Urothelium cell line (cell line): Measurements from ENCODE around the gene ZBTB5.
"Not testable (repeated sequence)": the region's sequence is repeated elsewhere in the genome, so short reads cannot be mapped to it uniquely, and the experiment has no call there.

Source experiments
- DNase-seq: peaks from one replicate; pipeline ENCODE4 v3.0.0; 2011; ENCODE audit warnings: low spot score, mixed read lengths
- FAIRE-seq: peaks from 2 replicates; lab custom pipeline; 2011; peaks lifted over from hg19 to GRCh38; lab: Jason Lieb, UNC

The ZBTB5 gene

GRCh38 chr9:37486616-37487548 lies 21.6 kb upstream of the ZBTB5 start:
- FAIRE-seq (no peak), DNase-seq (peak; percentile 45)

- no peak for DNase-seq
- FAIRE-seq, result peak; percentile 5
Observed at GRCh38 chr9:37486256-37486615, 21.0 kb upstream of the ZBTB5 start.

GRCh38 chr9:37485389-37486255 lies 20.4 kb upstream of the ZBTB5 start, which contains the start of gene POLR1E:
Gene POLR1E (plus strand): TSS chr9:37485948. CDS start chr9:37486048, 100 bp downstream.
- DNase-seq (peak; percentile 100), FAIRE-seq (peak; percentile 94)

GRCh38 chr9:37480759-37481158 lies 15.5 kb upstream of the ZBTB5 start:
- DNase-seq (no peak), FAIRE-seq (no peak)

GRCh38 chr9:37477987-37478619 lies 12.9 kb upstream of the ZBTB5 start:
- not testable (repeated sequence) for DNase-seq, FAIRE-seq

GRCh38 chr9:37477443-37477842 lies 12.2 kb upstream of the ZBTB5 start:
- DNase-seq, FAIRE-seq: not testable (repeated sequence)

- FAIRE-seq (peak; percentile 62), DNase-seq (no peak)
Observed at GRCh38 chr9:37476930-37477329, 11.7 kb upstream of the ZBTB5 start.

- no peak for DNase-seq
- no peak for FAIRE-seq
Observed at GRCh38 chr9:37474438-37474837, 9.2 kb upstream of the ZBTB5 start.

GRCh38 chr9:37473982-37474381 lies 8.7 kb upstream of the ZBTB5 start:
- not testable (repeated sequence) for DNase-seq, FAIRE-seq

- peak; percentile 87 for DNase-seq
Observed at GRCh38 chr9:37471942-37472684, 6.9 kb upstream of the ZBTB5 start.

GRCh38 chr9:37468620-37469019 lies 3.4 kb upstream of the ZBTB5 start:
- DNase-seq (no peak), FAIRE-seq (no peak)

More at GRCh38 chr9:37471942-37472684, 6.9 kb upstream of the ZBTB5 start:
- peak; percentile 83 for FAIRE-seq

- not testable (repeated sequence) for FAIRE-seq, DNase-seq
Observed at GRCh38 chr9:37467530-37467929, 2.3 kb upstream of the ZBTB5 start.

GRCh38 chr9:37466037-37466709 lies 923 bp upstream of the ZBTB5 start:
- no peak for FAIRE-seq
- peak; percentile 74 for DNase-seq

- DNase-seq (no peak), FAIRE-seq (no peak)
Observed at GRCh38 chr9:37464426-37465248, 613 bp downstream of the ZBTB5 start.

- FAIRE-seq, result no peak
- DNase-seq, result no peak
Observed at GRCh38 chr9:37464006-37464405, 1.2 kb downstream of the ZBTB5 start.

- FAIRE-seq, result no peak
- DNase-seq, result no peak
Observed at GRCh38 chr9:37456817-37457216, 8.4 kb downstream of the ZBTB5 start.

- no peak for DNase-seq
- no peak for FAIRE-seq
Observed at GRCh38 chr9:37455884-37456647, 9.2 kb downstream of the ZBTB5 start.

GRCh38 chr9:37454238-37454637 lies 11.0 kb downstream of the ZBTB5 start:
- DNase-seq, result no peak
- FAIRE-seq, result no peak
